ENCODE data around the gene IRF4. TPM values are rescaled to one million over a fixed set of nuclear protein-coding genes. Genes with fewer than 3 reads are reported as not detected.
"Not testable (repeated sequence)": the region's sequence is repeated elsewhere in the genome, so short reads cannot be mapped to it uniquely, and the experiment has no call there.

IRF4 gene
- total RNA-seq, 1 donor from 2014 or later = 1.3 TPM

- Histone ChIP-seq H3K9me3 (no peaks in the 10 kb centered on the region), H3K4me3 (no peak overlapping the region), H3K27ac (no peak overlapping the region), H3K27me3 (no peaks in the 10 kb centered on the region), H3K4me1 (no peaks in the 10 kb centered on the region), H3K36me3 (no peaks in the 10 kb centered on the region)
- DNase-seq (ENCODE audit: low spot score in 2 of 2) = no peak
- intact Hi-C loops (cut with DNase I) = no loop called here
- TF ChIP-seq, protein P1, sequence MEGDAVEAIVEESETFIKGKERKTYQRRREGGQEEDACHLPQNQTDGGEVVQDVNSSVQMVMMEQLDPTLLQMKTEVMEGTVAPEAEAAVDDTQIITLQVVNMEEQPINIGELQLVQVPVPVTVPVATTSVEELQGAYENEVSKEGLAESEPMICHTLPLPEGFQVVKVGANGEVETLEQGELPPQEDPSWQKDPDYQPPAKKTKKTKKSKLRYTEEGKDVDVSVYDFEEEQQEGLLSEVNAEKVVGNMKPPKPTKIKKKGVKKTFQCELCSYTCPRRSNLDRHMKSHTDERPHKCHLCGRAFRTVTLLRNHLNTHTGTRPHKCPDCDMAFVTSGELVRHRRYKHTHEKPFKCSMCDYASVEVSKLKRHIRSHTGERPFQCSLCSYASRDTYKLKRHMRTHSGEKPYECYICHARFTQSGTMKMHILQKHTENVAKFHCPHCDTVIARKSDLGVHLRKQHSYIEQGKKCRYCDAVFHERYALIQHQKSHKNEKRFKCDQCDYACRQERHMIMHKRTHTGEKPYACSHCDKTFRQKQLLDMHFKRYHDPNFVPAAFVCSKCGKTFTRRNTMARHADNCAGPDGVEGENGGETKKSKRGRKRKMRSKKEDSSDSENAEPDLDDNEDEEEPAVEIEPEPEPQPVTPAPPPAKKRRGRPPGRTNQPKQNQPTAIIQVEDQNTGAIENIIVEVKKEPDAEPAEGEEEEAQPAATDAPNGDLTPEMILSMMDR (IDR thresholded peaks at IDR 0.05) = no peak
These were observed 14.5 kb upstream of the IRF4 start for GRCh38 chr6:376827-377640.

DNA sequence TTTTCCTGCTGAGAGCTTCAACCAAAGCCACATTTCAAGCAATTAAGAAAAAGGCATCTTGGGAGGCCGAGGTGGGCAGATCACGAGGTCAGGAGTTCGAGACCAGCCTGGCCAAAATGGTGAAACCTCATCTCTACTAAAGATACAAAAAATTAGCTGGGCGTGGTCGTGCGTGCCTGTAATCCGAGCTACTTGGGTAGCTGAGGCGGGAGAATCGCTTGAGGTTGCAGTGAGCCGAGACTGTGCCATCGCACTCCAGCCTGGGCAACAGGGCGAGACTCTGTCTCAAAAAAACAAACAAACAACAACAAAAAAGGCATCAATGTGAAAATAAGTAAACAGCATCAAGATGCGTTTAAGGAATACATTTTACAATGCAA, 13.9 kb upstream of the IRF4 start:
- H3K4me3 ChIP-seq; intact Hi-C loops (cut with DNase I); H3K27me3 ChIP-seq; H3K9me3 ChIP-seq; H3K27ac ChIP-seq; DNase-seq (ENCODE audit: low spot score in 2 of 2); H3K36me3 ChIP-seq; H3K4me1 ChIP-seq: not testable (repeated sequence)

GRCh38 chr6:378090-378957, 13.2 kb upstream of the IRF4 start:
- no peaks in the 10 kb centered on the region for H3K27me3 ChIP-seq
- H3K9me3 ChIP-seq = no peaks in the 10 kb centered on the region
- DNase-seq (ENCODE audit: low spot score in 2 of 2) = no peak
- no peak overlapping the region for H3K27ac ChIP-seq
- no peaks in the 10 kb centered on the region for H3K36me3 ChIP-seq
- intact Hi-C loops (cut with DNase I) = no loop called here
- no peaks in the 10 kb centered on the region for H3K4me1 ChIP-seq
- TF ChIP-seq, protein P1 (IDR thresholded peaks at IDR 0.05) = no peak
- H3K4me3 ChIP-seq = no peak overlapping the region

DNA sequence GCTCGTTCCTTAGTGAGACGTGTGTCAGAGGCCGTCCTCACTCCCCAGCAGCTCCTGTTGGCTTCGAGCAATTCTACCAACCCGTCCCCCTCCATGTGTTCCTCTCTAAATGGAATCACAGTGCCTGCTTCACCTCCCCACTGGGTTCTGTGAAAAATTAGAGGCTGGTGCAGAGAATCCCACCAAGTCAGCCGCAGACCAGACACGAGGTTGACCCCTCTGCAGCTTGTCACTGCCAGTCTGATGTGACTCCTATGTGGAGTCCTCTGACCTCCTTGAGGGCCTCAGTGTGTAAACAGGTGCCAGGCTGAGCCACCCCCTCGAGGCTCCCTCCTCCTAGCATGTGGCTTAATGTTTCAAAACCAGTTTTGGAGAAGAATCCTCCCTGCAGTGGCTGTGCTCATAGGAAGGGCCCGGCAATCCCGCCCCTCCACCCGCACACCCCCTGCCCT, 12.6 kb upstream of the IRF4 start:
- no peaks in the 10 kb centered on the region for H3K27me3 ChIP-seq
- no peaks in the 10 kb centered on the region for H3K36me3 ChIP-seq
- H3K27ac ChIP-seq = no peak overlapping the region
- no peaks in the 10 kb centered on the region for H3K4me1 ChIP-seq
- no peak overlapping the region for H3K4me3 ChIP-seq
- no peak for DNase-seq (ENCODE audit: low spot score in 2 of 2)
- intact Hi-C loops (cut with DNase I) = no loop called here
- no peaks in the 10 kb centered on the region for H3K9me3 ChIP-seq
- TF ChIP-seq, protein P1 (IDR thresholded peaks at IDR 0.05) = no peak

DNA sequence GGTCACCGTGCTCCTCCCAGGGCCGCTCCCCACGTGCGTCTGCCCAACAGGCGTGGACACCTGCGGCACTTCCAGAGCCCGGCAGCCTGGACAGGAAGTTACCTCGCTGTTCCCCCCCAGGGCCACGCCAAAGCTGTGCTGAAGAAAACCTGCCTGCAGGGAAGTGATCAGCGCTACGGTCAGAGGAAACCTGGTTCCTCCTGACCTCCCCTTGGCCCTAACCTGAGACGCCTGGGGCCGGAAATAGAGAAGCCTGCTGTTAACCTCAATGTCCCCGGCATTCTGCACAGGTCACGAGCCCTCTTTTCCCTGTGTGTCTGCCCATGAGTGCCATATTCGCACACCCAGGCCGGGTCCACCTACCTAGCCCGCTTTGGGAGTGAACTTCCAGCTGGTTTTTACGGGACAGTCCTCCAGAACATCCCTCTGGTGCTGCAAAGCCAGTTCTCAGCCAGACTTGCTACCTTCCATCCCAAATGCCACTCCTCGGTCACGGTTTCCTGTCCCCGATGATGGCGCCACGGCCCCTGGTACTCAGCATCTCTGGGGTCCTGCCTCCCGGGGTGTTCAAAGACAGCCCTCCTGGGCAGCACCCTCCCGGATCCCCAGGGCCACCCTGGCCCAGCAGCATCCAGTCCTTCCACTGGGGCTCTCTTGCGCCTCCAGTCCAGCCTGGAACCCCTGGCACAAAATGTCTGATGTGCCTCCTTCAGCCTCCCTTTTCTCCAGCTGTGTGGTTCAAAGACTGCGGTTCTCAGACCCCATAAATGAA, 12.0 kb upstream of the IRF4 start:
- Histone ChIP-seq H3K27ac (no peak overlapping the region), H3K9me3 (no peaks in the 10 kb centered on the region), H3K4me1 (no peaks in the 10 kb centered on the region), H3K4me3 (no peak overlapping the region), H3K27me3 (no peaks in the 10 kb centered on the region), H3K36me3 (no peaks in the 10 kb centered on the region)
- TF ChIP-seq, protein P1 (IDR thresholded peaks at IDR 0.05) = no peak
- no peak for DNase-seq (ENCODE audit: low spot score in 2 of 2)
- intact Hi-C loops (cut with DNase I) = no loop called here
